GM21423 (cell line): ENCODE results near the gene PRCC.

Source experiments
- ATAC-seq: cut with Tn5 transposase; IDR thresholded peaks from one replicate; pipeline ENCODE4 v1.9.1; 2021; ENCODE audit warnings: mild to moderate bottlenecking, moderate library complexity; ENCODE audit not compliant: unreplicated experiment

PRCC gene

DNA sequence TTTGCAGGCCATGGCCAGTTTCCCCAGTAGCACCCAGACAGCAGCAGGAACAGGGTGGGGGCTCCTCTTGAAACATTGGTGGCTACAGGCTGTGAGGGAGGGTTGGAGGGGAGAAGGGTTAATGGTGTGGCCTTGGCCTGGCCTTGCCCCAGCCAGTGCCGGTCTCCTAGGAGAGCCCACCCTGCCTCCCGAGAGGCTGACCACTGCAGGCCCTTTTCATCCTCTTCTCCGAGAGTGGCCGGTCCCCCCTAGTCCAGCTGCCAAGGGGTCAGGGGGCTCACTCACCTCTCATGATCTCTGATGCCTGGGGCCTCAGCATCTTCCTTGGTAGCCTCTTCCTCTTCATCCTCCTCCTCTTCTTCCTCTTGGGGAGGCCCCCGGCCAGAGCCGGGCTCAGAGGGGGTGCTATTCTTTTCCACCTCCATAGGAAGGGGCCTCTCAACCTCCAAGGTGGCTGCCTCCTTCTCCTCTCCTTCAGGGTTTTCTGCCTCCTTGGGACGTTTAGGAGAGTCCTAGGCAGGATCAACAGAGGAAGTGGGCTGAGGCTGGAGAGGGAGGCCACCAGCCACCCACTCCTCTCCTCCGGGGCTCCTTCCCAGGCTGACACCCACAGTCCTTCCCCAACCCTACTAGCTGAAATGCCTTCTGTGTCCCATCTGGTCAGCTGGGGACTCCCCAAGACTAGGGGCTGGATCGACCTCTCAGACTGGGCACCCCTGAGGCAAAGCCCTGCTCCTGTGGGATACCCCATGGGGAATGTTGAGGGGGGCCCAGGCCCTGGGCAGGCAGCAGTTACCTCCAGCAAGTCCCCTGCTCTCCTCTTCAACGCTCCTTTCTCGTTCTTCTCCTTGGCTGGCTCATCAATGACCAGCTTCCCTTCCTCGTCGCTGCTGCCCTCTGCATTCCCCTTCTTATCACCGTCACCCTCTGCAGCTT lies 23.7 kb upstream of the PRCC start:
- no peak for ATAC-seq

DNA sequence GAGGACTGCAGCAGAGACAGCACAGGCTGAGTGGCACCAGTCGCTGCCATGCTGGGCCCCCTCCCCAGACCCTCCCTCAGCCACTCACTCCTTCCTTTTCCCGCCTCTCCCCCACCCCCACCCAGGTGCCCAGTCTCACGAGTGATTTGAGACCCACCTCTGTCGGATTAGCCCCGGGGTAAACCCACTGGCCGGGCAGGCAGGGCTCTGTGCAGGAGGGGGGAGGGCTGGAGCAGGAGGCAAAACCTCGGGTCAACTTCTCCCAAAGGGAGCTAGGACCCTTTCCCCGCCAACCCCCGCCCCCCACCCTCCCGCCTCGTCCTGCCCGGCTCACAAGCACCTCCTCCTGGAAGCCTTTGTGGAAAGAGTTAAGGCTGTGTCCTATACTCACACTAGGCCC lies 23.0 kb upstream of the PRCC start:
- ATAC-seq = no peak

DNA sequence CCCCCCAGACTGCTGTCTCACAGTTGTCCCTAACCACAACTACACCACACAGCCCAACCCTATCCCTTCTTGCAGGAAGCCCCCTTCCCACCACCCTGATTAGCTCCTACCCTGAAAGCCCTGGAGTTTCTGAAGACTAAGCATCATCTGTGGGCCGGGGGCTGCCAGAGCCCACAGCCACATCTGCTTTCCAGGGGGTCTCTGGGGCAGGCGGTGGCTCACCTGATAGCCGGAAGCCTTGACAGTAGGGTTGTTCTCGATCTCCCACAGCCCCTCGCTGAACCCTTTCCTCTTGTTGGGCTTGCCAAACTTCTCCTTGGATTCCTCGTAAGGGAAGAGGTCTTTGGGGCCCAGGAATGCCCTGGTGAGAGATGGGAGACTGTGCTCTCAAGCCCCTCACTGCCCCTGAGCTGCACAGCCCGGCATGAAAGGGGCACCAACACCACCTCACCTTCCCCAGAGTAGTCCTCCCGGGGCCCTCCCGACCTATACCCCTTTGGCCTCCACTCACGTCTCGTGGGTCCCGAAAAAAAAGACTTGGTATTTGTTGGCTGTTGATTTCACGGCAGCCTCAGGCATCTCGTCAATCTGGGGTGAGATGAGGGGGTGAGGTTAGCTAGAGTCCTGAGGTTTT lies 22.4 kb upstream of the PRCC start:
- no peak for ATAC-seq

DNA sequence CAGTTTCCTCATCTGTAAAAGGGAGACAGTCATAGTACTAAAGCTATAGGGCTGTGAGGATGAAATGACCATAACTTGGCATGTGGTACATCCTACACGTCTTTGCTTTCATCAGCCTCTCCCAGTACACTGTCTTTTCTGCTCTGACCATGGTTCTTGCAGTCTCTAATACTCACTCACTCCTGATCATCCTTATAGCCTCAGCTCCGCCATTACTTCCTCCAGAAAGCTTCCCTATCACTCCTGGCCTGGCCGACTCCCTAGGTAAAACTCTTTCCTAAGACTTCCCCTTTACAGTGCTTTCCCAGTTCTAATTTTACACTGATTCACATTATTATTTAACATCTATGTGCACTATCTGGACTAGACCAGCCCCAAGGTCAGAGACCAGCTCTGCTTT lies 21.5 kb upstream of the PRCC start:
- no peak for ATAC-seq

DNA sequence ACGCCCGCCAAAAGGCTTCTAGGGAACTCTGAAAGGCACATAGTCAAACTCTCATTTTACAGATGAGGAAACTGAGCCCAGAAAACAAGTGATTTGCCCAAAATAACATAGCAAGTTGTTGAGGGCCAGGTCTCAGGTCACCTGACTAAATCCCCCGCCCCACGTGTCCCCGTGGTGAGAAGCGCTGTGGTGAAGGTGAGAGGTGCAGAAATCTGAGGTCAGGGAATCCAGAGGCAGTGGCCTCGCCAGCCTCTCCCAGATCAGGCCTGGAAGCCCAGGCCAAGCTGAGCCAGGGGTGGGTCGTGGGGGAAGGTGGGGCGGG lies 21.0 kb upstream of the PRCC start:
- ATAC-seq = no peak

DNA sequence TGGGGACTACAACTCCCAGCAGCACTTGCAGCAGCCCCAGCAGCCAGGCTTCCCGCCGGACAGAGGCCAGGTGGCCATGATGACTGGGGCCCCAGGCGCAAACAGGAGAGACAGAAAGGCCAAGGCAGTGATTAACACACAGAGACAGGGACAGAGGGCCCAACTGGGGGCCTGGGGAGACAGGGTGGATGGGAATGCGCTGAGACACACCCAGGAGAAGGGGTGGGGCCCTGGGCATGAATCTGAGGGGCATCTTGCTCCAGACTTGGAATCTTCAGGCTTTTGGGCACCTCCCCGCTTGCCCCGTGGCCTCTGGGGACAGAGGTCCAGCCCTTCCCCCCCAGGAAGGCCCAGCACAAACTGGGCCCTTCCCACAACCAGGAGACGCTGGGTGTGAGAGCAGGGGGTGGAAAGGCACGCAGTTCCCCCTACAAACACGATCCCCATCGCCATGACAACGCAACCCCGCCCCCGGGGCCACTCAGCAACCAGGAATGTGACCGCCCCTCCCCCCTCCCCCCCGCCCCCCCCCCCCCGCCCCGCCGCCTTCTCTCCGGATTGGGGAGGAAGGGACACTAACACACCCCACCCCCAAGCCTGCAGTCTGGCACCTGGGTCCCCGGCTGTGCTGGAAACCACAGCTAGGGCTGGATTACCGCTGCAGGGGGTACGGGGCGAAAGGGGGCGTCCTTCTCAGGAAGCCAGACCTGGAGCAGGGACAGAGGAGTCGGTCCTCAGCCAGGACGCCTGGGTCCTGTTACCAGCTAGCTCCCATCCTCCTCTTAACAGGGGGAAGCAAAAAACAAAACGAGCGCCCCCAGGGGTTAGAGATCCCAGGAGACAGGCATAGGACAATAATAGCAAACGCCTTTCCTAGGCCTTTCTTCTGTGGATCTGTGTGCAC lies 20.4 kb upstream of the PRCC start:
- ATAC-seq = no peak

DNA sequence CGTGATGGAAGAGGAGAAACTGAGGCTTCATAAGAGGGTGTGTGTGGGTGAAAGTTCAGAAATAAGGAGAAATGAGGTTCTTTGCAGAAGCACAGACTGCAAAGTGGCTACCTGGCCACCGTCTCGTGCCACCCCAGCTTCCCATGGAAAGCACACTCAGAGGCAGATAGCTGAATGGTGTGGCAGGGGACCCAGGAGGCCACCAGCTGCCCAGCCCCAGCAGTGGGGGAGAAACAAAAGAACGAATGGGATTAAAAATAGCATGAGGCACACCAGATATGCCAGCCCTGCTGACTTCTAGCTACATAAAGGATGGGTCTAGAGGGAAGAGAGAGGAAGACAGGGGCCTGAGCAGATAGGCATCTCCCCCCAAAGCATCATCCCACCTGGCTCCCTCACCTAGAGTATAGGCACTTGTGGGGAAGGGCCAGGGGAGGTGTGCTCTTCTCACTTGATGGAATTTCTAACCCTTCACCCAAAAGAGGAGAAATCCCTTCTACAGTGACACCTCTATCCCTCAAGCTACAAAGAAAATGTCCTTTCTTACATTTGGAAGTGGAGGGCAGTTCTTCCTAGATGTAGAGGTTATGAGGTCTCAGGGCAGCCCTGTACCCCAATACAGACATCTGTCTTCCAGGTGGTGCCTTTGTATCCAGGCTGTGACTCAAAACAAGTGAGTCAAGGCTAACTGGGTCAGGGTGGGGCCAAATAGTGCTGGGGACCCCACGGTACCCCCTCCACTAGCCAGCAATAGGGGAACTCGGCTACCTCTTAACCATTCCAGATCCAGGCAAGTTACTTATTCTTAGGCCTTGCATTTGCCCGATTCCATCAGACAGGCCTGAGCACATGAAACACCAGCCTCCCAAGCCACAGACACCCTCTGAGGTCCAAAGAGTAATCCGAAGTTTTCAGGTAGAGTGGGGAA lies 19.3 kb upstream of the PRCC start:
- no peak for ATAC-seq

DNA sequence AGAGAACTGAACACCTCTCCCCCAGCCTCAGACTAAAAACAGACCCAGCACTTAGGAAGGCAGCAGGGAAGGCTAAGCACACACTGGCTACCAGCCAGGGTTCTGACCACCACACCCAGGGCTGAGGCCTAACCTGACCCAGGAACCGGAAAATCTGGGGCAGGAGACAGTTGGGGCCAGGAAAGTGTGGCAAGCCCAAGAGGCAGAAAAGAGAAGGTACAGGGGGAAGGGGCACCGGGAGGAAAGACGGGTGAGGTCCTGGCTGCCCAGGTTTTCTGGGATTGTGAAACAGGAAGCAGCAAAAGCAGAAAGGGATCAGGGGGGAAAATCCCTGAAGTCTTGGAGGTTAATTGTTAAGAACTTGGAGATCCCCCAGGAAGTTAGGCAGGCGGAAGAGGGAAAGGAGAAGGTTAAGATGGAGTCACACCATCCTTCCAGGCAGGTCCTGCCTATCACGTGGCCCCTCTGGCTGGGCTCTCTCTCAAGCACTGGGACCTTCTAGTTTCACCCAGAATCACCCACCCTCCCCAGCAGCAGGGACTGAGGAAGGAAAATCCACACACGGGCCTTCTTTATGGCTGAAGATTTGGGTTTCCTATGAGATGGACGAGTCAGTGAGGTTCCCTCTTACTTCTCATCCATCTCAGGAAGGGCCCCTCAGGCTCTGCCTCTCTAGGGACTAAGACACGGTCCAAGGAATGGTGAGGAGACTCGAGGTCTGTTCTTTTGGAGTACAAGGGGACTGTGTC lies 18.5 kb upstream of the PRCC start:
- ATAC-seq = no peak

DNA sequence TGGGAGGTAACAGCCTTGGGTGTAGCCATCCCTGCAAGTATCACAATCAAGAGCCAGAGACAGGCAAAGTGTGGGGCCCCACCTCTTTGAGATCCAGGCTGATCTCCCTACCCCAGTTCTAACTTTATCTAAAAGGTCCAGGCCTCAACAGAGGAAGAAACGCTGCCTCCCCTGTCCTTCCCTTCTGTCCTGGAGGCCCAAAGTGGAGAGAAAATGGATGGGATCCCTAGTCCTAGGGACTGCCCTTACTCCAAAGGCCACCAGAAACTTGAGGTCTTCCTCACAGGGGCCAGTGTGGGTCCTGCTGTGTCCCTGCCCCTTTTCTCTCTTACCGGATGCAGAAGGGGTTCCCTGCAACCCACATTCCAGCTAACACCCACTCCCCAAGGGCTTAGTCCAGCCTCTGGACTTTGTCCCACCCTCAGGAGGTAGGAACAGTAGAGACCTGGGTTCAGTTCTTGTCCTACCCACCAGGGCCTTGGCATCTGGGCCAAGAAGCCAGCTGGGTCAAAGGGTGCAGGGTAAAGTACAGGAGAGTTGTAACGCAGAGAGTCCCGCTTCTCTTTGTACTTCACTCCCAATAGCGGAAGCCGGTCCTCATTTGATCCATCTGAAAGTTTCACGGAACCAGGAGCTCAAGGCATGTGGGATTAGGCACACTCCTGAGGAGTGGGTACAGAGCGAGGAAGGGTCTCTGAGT lies 17.8 kb upstream of the PRCC start:
- no peak for ATAC-seq

DNA sequence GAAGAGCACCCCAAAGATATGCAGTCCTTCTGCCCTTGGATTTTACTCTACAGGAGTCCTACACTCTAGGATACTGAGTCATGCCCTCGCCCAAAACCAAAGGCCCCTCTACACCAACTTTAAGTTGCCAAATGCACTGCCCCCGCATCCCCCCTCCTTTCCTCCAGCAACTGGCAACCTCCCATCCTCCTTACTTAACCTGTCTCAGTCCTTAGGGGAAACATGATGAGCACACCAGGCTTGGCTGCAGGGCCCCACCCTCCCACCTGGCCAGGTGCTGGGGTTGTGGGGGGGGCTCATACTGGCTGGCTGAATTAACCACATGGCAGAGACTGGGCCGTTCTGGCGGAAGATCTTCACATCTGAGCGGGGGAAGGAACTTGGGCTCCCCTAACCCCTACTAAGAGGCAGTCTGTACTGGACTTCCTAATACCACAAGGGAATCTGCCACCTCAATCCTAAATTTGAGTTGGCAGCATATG lies 17.1 kb upstream of the PRCC start:
- ATAC-seq = no peak

DNA sequence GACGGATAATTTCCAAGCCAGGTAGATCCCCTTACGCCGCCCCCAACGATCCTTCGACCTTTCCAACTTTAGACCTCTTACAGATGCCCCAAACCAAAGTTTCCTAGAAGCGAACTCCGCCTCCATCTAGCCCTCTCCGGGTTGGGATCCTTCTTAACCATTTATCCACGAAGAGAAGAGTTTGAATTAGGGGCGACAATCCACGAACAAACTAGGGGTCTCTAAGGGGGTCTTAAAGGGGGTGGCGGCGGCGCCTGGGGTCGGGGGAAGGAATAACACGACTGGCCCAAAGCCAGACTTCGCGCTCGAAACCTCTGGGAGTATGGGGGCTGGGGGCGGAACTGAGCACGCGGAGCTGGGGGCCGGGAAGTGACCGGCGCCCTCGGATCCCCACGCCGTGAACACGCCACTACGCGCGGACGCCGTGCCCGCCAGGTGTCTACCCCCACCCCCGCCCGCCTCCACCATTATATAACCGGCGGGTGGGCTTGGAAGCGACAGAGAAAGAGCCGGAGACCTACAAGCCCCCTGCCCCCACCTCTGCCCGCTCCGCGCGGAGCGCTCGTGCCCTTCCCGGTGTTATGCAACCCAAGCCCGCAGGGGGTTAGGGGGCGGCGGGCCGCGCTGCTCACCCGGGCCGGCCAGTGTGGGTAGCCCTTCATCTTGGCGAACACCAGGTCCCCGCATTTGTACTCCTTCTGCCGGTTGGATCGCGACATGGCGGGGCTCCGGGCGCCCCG lies 16.5 kb upstream of the PRCC start:
- ATAC-seq = peak; percentile 10

- ATAC-seq = no peak
Observed at GRCh38 chr1:156751451-156751756, 15.9 kb upstream of the PRCC start, which contains the start of gene HDGF. Gene HDGF, minus strand, starts transcription at chr1:156751675. Its CDS starts 246 bp downstream, at chr1:156751429.

DNA sequence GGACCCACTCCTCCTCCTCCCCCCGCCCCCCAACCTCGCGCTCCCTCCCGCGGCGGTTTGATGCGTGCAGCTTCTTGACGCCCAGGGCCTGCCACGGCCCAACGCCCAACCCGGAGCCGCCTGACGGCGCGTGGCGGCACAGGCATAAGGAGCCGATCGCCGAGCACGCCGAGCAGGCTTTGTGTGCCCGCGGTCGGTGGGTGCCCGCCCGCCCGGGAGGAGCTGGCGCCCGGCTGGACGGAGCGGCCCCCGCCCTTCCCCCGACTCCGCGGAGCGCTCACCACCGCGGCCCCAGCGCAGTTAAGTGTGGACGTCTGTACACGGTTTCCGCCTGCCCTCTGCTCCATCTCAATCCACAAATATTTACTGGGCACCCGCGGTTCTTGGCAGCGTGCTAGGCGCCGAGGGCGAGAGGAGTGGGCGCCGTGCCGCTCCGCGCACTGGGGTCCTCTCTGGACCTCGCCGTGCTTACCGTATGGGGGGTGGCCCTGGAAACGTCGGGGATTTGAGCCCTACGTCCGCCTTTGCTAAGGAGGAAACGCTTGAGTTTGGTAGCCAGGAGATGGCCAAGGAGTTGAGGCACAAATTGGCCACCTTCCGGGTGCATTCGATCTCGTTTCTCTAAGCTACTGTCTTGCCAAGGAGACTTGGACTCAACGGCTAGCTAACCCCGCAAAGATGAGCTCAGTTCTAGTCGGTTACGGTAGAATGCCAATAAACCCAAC lies 15.4 kb upstream of the PRCC start:
- peak; percentile 61 for ATAC-seq

- no peak for ATAC-seq
Observed at GRCh38 chr1:156752843-156753482, 14.4 kb upstream of the PRCC start.

- ATAC-seq = no peak
Observed at GRCh38 chr1:156754219-156754618, 13.1 kb upstream of the PRCC start.

GRCh38 chr1:156755527-156755950 lies 11.8 kb upstream of the PRCC start:
- ATAC-seq = no peak

DNA sequence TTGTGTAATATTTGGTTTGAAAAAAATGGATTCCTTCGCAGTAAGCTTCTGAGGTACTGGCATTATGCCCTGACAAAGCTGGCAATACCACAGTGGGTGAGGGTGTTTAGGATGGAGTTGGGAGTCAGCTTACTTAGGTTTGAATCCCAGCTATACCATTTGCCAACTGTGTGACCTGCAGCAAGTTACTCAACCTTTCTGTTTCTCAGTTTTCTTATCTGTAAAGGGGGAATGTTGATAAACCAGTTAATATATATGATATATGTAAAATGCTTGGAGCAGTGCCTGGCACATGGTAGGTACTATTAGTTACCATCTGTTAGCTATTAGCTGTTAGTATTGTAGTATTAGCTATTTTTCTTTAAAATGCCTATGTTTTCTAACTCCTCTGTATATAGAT lies 11.0 kb upstream of the PRCC start:
- ATAC-seq = no peak
